GM19397 (cell line): ENCODE results near the gene KCNJ14.
"Not testable (repeated sequence)": the region's sequence is repeated elsewhere in the genome, so short reads cannot be mapped to it uniquely, and the experiment has no call there.

ENCODE experiments used
- ATAC-seq: cut with Tn5 transposase; IDR thresholded peaks from one replicate; pipeline ENCODE4 v1.9.1; 2021; ENCODE audit warnings: mild to moderate bottlenecking, moderate library complexity; ENCODE audit not compliant: unreplicated experiment

The KCNJ14 gene

DNA sequence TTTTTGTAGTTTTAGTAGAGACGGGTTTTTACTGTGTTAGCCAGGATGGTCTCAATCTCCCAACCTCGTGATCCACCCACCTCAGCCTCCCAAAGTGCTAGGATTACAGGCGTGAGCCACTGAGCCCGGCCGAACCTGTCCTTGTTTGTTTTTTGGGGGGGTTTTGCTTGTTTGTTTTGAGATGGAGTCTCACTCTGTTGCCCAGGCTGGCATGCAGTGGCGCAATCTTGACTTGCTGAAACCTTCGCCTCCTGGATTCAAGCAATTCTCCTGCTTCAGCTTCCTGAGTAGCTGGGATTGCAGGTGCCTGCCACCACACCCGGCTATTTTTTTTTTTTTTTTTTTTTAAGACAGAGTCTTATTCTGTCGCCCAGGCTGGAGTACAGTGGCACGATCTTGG, 31.3 kb downstream of the KCNJ14 start:
- ATAC-seq, result not testable (repeated sequence)

DNA sequence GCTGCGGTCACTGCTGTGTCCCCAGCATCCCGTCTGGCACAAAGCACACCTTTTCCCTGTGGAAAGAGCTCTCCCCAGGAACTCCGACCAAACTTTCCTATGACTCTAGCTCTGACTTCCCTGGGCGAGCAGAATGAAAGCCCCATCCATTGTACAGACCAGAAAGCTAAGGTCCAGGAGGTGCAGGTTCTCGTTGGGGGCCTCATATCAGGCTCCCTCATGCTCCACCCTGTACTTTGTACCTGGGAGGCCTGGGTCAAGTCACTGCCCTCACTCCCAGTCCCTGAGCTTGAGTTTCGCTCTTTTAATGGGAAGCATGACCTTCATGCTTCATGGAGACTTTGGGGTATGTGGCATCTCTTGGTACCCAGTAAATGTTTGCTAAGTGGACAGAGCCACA, 32.2 kb downstream of the KCNJ14 start:
- ATAC-seq, result no peak

DNA sequence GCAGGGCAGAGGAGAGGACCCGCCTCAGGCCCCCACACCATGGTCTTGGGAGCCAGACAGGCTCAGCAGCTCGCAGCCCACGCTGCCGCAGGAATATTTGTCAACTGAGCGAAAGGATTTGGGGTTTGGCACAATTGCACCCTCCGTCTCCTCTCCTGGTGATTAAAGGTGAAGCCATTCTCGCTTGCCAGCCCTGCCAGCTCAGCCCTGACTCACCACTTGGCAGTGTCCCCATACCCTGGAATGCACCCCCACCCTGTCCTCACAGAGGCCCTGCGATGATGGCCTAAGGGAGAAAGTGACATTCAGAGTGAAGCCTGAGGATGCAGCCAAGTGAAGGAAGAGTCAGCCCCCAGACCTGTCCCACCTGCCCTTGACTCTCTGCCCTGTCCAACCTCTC, 32.6 kb downstream of the KCNJ14 start:
- ATAC-seq, result no peak

DNA sequence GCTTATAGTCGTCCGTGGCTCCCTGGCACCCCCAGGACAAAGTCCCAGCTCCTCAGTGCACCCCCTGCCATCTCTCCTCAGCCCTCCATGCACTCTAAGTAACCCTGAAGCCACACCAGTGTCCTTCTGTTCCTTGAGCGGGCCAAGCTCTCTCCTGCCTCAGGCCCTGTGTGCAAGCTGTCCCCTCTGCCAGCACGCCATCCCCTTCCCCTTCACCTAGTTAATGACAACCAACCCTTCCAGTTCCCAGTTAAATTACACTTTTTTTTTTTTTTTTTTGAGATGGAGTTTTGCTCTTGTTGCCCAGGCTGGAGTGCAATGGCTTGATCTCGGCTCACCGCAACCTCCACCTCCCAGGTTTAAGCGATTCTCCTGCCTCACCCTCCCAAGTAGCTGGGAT, 33.1 kb downstream of the KCNJ14 start:
- ATAC-seq, result not testable (repeated sequence)

DNA sequence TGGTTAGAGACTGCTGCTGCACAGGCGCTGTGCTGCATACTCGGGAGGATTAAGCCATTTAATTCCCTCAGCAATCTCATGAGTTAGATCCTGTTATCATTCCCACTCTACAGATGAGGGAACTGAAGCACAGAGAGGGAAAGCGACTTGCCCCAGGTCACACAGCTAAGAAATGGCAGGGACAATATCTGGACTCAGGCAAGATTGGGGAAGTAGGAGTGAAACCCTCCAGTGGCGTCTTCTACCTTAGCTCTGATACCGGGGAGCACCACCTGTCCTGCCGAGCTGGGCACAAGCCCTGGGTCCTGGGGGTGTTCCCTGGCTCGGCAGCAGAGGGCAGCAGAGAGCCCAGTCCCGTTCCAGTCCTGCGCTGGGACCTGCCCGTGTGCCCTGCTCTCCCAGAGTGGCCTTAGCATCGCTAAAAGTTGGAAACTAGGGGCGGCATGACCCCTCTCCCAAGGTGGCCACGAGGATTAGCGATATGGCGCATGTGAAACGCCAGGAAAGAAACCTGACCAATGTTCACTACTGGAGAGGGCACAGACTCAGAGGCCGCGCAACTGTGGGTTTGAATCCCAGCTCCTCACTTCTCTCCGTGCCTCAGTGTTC, 34.3 kb downstream of the KCNJ14 start:
- no peak for ATAC-seq

DNA sequence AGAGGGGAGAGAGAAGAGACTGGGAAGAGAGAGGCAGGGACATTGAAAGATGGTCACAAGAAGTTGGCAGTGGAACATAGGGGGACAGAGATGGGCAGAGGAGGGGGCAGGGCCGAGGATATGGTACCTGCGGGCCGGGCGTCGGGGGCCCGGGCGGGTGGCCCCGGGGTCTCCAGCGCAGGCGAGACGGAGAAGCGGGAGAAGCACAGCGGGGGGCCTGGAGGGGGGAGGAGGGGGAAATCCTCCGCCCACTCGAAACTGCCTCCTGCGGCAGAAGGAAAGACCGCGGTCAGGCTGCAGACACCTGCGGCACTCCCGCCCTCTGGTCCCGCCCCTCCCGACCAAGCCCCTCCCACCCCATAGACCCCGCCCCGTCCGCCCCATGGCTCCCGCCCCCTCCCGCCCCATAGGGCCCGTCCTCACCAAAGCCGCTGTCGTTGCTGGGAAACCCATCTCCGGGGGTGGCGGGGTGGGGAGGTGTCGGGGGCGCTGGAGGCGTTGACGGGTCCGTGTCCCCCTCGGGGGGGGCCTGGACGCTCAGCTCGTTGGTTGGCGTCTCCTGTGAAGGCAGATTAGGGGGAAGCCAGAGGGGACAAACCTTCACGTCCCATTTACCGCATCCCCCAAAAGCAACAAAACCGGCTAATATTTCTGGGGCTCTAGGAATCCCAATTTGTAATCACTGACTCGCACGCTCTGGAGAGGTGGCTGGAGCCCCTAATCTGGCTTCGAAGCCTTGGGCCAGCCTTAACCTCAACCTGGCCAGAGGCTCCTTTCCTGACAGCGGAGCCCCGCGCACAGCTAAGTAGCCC, 35.8 kb downstream of the KCNJ14 start:
- no peak for ATAC-seq

DNA sequence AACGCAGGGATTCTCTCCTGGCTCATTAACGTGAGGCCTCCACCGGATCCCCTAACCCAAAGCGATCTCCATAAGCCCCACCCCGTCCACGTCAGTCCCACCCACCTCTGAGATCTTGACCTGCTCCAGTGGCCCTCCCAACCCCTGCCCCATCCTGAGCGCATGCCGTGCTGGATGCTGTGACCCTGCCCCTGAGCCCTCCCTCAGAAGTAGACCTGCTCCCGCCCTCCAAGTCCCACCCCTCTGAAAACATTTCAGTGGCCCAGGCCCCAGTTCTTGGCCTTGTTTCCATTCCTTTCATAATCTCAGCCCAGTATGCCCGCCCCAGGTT, 36.4 kb downstream of the KCNJ14 start:
- no peak for ATAC-seq

DNA sequence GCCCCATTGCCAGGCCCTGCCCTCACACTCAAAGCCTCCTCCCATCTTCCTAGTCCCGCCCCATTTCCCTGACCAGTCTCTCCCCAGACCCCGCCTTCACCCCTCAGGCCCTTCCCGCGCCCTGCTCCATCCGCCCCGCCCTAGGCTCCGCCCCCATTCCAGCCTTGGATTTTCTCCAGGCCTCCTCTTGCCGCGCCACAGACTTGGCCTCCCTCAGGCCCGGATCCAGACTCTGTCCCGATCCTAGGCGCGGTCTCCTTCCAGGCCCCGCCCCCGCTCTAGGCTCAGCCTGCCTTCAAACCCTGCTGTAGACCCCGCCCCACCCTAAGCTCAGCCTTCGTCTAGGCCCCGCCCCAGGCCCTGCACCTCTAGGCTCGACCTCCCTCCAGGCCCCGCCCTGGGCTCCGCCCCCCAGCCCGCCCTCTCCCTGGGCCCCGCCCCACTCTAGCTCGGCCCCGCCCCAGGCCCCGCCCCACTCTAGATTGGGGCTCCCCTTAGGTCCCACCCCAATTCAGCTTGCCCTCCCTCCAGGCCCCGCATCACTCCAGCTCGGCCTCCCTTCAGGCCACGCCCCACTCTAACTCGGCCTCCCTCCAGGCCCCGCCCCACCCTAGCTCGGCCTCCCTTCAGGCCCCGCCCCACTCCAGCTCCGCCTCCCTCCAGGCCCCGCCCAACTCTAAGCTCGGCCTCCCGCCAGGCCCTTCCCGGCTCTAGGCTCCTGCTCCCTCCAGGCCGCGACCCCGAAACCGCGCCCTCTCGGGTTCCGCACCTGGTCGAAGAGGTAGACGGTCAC, 37.7 kb downstream of the KCNJ14 start:
- ATAC-seq, result peak; percentile 57

DNA sequence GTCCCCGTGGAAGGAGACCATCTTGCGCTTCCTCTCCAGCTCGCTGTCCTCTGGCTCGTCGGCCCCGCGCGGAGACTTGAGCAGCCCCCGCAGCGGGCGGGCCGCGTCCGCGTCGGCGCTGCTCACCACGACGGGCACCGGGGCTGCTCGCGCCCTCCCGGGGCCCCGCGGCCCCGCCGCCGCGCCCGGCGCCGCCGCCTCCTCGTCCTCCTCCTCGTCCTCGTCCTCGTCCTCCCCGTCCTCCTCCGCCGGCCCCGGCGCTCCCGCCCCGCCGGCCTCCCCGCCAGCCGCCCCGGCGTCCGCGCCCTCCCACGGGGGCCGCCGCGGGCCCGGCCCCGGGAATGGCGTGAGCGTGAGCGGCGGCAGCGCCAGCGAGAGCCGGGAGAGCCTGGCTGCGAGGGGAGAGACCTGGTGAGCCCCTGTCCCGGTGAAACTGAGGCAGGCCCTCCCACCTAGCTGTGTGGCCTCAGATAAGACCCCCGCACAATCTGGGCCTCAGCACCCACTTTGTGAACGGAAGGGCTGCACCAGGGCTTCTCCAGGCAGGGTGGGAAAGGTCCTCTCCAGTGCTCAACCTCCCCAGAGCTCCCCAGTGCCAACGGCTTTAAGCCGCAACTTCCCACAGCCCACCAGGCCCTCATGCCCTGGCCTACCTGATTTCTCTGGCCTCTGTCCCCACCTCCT, 38.5 kb downstream of the KCNJ14 start:
- ATAC-seq, result peak; percentile 5

DNA sequence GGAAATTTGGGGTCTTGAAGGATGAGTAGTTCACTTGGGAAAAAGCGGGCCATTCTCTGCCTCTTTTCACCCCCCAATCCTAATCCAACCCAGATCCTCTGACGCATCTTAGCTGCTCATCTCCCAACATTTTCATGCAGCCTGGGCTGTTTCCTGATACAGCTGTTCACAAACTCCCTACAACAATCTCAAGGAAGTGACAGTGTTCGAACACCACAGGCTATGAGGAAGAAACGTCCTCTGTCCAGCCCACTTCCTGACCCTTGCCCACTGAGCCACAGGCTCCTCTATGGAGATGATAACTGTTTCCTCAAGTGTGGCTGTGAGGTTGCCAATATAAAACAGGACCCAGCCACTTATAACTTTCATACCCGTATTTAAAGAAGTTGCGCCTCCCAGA, 40.0 kb downstream of the KCNJ14 start:
- ATAC-seq, result no peak

DNA sequence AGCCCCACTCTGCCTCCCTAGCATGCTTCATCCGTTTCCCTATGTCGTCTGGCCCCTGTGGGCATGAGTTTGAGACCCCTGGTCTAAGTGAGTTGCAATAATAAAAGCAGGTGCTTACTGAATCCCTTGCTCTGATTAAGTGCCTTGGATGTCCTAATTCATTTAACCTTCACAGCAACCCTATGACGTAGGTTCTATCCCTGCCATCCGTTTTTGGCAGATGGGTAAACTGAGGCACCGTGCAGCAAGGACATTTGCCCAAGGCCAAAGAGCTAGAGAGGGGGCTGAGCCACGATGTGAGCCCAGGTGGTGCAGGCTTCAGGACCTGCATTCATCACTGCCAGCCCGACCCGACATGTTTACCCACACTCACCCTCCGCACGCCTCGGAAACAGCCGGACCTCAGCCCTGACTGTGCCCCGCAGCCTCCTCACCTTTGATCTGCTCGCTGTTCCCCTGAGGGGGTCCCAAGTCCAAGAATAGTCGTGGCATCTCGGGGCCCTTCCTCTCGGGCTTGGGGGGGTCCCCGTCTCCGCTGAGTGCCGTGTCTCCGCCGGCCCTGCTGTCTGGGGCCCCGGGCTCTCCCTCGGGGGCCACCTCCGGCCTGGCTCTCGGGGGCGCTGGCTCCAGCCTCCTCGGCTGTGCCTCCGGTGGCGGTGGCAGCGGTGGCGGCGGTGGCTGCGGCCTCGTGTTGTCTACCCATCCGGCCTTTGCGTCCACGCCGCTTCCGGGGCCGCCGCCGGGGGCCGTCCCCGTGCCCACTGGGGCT, 41.8 kb downstream of the KCNJ14 start:
- no peak for ATAC-seq

DNA sequence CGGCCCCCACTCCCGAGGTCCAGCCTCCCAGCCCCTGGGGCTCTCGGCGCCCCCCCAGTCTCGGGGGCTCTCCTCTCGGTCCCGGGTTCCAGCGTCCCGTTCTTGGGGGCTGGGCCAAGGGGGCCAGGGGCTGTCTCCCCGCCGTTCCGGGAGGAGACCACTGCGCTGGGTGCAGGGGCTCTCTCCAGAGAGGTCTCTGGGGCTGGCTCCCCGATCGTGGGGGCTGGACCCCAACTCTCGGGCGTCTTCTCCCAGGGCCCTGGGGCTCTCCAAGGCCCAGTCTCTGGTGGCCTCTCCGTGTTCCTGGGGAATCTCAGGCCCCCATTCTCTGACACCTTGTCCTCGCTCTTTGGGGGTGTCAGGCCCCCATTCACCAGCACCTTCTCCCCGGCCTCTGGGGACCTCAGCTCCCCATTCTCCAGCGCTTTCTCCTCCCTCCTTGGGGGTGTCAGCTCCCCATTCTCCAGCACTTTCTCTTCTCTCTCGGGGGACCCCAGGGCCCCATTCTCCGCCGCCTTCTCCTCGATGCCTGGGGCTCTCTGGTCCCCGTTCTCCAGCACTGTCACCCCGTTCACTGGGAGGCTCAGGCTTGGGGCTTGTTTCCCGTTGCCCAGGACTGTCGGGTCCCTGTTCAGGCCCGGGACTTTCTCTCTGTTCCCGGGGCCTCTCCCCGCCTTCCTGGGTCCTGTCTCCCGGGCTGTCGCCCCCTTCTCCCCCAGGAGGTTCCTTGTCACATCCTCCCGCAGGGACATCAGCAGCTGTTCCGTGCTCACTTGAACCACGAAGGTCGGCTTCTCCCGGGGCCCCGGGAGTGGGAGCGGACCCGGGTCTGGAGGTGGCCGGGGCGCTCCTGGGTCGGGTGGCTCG, 42.6 kb downstream of the KCNJ14 start:
- no peak for ATAC-seq

DNA sequence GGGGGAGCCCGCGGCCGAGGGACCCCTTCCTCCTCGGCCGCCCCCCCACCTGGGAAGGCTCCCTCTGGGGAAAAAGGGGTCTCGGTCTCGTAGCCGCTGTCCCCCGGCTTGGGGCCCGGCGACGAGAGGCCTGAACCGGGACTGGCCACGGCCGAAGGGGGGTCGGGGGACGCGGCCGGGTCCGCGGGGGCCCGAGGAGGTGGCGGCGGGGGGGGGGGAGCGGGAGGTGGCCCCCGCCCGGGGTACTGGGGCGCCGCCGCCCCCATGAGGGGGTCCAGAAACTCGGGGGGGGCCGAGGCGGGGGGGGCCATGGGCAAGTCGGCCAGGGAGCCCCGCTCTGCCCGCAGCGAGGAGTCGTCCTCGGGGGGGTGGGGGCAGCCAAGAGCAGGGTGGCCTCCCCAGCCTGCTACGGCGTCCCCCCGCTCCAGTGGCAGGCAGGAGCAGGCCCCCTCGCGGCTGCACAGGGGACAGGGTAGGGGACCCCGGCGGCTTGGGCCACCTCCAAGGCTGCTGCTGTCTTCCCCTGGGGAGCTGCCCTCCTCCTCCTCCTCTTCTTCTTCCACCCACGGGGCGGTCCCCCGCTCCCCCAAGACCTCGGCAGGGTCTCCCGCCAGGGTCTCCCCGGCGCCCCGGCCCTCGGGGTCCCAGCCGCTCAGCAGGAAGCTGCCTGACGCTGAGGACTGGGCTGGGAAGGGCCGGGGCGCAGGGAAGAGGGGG, 43.4 kb downstream of the KCNJ14 start:
- no peak for ATAC-seq

DNA sequence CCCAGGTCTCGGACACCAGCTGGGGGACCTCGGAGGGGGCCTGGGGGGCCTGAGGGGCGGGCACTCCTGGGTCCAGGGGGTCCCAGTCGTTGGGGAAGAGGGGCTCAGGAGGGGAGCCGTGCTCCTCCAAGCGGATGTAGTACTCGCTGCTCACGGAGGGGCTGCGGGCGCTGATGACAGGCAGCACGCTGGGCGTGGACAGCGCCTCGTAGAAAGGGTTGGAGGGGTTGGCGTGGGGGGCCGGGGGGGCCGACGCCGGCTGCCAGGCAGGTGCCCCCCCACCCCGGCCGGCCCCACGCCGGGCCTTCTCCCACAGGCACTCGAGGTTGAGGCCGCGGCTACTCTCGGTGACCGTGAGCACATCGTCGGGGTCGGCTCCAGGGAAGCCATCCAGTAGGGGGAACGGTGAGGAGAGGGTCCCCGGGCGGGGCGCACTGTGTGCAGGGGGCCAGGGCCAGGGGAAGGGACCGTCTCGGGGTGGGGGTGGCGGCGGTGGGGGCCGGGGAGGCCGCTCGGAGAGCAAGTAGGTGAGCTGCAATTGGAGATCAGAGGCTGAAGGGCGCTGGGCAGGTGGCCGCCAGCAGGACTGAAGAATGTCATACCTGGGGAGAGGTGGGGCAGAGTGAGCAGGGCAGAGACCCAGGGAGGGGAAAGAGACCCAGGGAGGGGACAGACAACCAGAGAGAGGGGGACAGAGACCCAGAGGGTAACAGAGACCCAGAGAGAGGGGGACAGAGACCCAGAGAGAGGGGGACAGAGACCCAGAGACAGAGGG, 44.1 kb downstream of the KCNJ14 start:
- no peak for ATAC-seq

DNA sequence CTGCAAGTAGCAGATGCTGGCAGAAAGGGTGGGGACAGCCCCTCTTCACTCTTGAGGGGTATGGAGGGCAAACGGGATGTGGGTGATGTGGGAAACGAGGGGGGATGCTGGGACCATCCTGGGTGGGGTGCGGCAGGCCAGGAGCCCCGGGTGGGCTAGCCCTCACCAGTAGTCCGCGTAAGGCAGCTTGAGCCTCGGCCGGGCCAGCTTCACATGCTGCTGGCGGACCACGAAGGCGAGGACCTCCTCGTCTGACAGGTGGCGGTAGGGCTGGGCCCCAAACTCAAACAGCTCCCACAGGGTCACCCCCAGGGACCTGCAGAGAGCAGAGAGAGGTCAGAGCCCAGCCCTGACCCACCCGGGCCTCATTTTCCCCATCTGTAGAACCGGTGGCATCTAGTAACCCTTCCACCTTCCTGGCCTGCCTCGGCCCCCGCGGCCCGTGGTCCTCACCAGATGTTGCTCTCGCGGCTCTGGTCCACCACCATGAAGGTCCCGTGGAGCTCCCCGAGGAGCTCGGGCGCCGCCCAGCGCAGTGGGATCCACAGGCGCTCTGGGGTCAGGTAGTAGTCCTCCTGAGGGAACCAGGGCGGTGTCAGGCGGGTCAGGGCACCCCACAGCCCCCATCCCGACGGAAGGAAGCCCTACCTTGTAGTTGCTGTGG, 45.6 kb downstream of the KCNJ14 start:
- ATAC-seq, result no peak

DNA sequence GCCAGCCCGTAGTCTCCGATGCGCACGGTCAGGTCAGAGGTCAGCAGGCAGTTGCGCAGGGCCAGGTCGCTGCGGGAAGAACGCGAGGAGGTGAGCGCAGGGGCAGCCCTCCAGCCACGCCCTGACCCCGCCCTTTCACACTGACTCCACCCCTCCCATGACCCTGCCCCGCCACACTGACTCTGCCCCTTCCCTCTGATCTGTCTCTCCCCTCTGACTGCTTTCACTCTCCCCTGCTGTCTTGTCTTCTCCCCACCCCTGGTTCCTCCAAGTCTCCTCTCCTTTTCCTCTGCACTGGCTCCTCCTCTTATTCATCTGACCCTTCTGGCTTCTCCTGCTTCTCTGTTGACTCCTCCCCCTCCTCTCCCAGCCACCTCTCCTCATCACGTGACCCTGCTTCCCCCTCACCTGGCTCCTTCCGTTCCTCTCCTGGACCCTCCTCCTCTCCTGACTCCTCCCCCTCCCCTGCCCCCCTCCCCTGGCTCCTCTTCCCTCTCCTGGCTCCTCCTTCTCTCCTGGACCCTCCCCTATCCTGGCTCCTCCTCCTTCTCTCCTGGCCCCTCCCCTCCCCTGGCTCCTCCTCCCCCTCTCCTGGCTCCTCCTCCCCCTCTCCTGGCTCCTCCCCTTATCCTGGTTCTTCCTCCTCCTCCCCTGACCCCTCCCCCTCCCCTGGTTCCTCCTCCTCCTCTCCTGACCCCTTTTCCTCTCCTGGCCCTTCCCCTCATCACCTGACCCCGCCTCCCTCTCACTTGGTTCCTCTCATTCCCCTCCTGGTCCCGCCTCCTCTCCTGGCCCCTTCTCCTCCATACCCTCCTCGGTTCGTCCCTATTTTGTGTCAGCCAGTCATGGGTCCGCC, 46.3 kb downstream of the KCNJ14 start:
- no peak for ATAC-seq
